DMS53 (cell line): ENCODE data around the gene PRKAG2.
"Not testable (repeated sequence)": the region's sequence is repeated elsewhere in the genome, so short reads cannot be mapped to it uniquely, and the experiment has no call there.

Experiments used
- DNase-seq: peaks from one replicate; lab custom pipeline; 2025; lab: John Stamatoyannopoulos, UW

Gene PRKAG2

DNA sequence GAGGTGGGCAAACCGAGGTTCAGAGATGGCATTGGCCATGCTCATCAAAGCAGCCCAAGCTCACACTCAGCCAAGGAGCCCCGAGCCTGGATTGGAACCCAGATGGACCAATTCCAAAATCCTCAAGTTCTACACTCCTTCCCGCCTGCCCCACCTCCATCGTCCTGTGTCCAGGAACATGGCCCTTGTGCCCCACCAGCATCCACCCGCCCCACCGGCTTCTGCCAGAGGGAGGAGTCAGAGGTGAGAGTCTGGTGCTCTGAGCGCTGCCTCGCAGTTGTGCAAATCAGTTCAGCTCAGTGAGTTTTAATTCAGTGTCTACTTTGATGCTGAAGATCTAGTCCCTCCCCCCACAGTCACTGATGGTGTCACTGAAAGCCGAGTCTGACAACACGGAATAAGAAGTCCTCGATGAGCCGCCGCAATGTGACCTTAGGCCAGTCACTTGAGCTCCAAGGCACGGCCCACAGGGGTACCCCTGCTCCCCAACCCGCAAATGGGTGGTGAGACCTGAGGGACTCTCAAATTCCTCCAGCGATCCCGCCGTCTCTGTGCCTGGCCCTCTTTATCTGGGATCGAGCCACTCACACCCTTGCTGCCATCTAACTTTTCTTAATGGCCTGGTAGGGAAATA, 26.3 kb downstream of the PRKAG2 start:
- DNase-seq, result no peak

DNA sequence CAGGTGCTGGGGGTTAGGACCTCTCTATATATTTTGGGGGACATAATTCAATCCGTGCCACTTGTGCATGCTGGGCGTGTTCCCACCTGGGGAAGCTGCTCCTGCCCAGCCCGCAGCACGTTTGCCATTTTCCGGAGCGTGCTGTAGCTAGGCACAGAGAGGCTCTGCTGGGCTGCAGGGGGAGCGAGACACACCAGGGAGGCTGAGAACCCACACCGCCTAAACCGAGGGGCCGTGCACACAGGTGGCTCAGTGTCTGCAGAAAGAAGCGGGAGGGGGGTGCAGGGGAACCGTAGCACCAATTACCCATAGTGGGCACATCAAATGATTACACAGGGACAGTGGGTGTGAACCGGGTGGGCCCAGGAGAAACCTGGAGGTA, 27.0 kb downstream of the PRKAG2 start:
- no peak for DNase-seq

DNA sequence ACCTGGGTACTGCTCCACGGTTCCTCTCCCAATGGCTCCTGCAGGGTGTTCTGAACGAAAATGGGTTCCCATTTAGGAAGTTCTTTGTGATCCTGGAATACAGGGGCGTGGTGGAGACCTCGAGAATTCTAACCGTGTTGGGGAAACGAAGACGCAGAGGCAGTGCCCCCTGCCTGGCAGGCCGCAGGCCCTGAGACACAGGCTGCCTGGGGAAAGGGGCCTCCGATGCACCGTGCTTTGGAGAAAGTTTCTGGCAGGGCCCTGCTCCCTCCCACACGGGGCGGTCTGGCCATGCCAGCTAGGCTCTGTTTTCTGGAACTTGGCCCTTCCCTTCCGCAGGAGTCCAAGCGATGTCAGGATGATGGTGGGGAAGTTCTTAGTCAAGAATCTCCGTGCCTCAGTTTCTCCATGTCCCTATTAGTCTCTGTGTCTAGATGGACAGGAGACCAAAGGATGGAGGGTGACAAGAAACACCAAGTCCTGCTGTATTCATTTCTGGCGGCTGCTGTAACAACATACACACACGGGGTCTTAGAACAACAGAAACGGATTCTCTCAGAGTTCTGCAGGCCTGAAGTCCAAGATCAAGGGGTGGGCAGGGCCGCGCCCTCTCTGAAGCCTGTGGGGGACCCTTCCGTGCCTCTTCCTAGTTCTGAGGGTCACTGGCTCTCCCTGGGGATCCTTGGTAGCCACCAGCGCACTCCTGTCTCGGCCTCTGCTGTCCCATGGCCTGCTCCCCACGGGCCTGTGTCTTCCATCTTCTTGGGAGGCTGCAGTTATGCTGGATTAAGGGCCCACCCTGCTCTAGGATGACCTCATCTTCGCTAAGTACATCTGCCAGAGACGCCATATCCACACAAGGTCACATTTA, 27.7 kb downstream of the PRKAG2 start:
- no peak for DNase-seq

DNA sequence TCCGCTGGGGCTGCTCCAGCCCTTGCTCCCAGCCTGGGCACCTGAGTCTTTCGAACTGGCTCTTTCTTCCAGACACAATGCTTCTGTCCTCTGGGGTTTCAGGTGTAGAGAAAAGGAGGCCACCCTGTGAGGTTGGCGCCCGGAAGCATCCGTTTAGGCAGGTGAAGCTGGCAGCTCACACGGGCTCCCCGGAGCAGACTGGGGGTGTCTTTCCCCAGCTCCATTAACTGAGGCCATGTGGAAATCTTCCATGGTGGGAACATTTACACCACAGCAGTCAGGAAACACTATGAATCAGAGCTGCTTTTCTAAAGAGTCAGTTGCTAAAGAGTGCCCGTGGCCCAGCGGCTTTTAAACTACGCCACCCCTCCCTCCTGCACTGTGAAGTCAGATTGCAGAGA, 29.2 kb downstream of the PRKAG2 start:
- DNase-seq, result no peak

DNA sequence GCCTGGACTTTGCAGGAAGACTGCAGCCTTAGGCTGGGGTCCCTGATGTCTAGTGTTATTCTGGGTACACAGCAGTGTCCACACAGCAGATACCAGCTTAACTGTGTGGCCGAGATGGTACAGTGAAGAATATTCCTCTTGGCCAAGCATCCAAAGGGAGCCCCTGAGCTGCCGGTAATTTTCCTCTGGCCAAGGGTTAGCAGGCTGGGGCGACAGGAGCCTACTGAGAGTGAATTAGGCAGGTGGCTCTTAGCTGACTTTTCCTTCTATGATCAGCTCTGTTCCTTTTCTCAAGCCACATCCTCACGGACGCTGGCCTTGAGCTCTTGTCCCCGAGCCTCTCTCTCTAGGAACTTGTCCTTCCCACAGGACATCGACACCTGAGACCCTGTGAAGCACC, 29.8 kb downstream of the PRKAG2 start:
- no peak for DNase-seq

DNA sequence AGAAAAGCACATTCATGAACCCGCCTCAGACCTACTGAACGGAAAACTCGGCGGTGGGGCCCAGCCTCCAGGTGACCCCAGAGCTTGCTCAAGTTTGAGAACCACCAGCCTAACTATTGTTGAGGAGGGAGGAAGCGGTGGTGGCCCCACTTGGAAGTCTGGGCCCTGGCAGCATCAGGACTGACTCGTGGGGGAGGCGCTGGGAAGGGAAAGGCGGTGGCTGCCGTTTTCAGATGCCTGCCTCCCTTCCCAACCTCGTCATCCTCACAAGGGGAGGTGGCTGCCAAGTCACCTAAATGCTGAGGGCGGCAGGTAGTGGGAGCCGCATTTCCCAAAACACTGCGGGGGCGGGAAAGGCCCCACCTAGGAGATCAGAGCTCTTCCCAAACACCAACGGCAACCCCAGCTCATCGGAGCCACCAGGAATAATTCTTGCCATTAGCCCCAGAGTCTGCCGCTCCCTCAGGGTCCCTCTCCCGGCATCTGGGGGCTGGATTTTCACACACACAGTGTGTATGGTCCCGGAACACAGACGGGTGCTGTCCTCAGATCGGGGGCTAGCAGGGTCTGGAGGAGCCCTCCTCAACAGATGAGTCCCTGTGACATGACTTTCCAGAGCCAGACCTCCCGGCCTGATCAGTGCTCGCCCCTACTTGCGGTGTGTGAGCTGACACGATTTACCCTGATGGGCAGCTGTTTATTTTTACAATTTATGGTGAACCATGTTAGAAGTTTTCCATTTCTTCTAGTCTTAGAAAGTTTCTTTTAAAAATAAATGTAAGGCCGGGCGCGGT, 31.3 kb downstream of the PRKAG2 start:
- no peak for DNase-seq

DNA sequence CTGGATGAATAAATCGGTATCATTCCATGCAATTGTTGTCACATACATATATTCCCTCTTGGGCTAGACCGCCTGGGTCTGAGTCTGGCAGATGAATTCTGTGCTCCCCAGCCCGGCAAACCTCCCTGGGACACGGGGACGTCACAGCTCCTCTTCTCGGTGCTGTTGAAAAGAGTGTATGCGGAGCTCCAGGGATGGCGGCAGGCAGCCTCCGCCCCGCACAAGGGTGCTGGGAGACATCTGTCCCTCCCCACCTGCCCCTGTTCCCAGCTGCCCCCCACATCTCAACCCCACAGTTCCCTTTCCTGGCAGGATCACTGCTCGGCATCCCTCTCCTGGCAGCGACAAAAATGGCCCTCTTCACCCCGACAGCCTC, 32.1 kb downstream of the PRKAG2 start:
- DNase-seq, result no peak

DNA sequence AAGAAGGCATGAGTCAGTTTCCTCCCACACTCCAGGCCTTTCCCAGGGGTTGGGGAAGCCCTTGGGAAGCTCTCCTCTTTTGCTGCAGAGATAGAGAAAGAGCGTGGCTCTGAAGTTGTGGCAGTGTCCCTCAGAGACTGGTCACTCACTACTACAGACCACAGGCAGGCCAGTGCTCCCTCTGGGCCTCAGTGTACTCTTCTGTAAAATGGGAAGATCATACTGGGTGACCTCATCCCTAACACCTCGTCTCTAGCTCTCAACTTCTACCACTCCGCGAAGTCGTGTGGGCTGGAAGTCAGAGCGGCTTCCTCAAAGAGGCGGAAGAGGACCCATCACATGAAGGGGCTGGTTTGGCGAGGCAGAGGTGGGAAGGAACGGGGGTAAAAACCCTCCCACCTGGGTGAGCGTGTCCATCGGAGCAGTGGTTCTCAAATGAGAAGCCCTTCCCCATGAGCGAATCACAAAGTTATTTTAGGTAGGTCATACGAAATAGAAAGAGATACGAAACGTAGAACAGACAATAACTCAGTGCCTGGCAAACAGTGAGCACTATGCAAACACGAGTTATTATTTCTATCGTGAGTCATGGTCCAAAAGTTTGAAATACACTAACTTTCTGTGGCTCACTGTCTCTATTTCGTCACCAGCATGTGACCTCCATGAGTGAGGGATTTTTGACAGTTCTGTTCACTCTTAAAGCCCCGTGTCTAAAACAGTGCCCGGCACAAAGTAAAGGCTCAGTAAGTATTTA, 32.7 kb downstream of the PRKAG2 start:
- no peak for DNase-seq

DNA sequence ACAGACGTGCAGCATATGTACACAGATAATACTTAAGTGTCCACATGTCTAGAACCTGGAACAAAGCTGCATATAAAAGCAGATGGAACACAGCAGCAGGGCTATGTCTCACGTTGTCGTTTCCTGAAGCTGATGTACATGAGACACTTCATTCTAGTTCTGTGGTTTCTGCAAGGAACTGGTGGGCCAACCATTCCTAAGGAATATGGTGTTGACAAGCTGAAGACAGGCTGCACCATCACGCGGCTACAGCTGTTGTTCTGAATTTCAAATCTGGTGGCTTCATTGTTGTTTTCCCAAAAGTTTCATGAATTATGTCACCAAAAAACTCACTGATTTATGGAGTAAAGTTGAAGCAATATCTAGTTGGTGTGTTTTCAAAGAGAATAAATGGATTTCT, 33.7 kb downstream of the PRKAG2 start:
- no peak for DNase-seq

DNA sequence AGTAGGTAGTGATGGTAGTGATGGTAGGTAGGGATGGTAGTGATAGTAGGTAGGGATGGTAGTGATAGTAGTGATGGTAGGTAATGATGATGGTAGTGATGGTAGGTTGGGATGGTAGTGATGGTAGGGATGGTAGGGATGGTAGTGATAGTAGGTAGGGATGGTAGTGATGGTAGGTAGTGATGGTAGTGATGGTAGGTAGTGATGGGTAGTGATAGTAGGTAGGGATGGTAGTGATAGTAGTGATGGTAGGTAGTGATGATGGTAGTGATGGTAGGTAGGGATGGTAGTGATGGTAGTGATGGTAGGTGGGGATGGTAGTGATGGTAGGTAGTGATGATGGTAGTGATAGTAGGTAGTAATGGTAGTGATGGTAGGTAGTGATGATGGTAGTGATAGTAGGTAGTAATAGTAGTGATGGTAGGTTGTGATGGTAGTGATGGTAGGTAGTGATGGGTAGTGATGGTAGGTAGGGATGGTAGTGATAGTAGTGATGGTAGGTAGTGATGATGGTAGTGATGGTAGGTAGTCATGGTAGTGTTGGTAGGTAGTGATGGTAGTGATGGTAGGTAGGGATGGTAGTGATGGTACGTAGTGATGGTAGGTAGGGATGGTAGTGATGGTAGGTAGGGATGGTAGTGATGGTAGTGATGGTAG, 35.4 kb downstream of the PRKAG2 start:
- not testable (repeated sequence) for DNase-seq

DNA sequence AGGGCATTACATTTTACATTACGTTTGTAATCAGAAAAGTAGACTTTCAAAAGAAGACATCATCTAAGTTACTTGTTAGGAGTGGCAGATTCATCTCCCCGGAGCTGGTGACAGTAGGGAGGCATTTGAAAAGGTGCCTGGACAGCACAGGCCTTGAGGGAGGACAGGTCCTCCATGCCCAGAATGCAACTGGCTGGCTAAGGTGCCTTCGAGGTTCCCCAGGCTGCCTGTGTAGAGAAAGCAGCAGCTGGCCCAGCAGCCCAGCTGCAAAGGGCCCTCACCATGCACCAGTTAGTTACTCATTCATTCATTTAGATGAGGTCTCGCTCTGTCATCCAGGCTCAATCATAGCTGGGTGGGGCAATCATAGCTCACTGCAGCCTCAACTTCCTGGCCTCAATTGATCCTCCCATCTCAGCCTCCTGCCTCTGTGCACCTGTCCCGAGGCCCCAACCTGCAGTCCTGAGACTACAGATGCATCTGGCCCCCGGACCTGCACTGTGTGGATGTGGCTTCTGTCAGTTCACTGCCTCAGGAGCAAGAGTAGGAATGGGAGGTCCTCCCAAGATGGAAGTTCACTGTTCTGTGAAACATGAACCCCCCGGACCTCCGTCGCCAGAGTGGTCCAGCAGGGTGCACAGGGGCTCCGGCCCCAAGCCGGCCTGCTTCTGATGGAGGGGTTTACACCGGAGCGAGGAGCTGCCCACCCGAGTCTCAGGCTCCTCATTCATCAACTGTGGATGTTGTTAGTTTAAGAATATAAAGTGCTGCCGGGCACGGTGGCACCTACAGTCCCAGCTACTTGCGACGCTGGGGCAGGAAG, 36.6 kb downstream of the PRKAG2 start:
- no peak for DNase-seq

DNA sequence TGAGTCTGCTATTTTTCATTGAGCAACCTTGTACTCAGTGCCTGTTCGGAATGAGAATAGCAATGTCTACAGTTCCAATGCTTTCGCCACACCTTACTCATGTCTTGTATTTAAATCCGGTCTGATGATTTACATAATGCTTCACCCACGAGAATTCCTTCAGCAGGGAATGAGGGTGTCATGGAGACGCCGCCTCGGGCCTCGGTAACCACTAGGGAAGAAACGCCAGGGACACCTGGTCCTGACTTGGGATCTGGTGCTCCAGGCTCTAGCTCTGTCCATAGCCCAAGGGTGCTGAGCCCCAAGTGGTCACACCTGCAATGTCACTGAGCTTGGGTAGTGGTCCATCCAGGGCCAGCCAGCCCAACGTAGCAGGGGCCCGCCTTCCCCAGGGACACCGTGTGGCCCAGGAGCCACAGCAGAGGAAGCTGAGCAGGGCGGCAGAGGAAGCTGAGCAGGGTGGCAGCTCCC, 37.4 kb downstream of the PRKAG2 start:
- DNase-seq, result no peak

DNA sequence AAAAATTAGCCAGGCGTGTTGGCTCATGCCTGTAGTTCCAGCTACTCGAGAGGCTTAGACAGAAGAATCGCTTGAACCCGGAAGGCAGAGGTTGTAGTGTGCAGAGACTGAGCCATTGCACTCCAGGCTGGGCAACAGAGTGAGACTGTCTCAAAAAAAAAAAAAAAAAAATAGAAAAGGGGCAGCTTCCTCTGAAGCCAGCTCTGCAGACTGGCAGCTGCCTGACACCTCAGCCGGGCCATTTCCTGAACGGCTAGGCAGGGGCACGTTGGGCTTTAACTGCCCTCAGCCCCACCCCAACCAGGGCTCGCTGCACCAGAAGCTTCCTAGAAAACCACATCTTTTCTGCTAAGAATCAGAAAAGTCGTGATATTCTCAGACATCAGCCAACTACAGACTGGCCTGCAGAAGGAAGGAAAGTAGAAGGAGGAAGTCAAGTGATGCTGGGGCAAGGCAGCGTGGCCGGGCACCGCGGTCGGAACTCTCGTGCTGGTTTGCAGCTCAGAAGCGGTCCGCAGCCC, 38.0 kb downstream of the PRKAG2 start:
- DNase-seq, result peak; percentile 36

DNA sequence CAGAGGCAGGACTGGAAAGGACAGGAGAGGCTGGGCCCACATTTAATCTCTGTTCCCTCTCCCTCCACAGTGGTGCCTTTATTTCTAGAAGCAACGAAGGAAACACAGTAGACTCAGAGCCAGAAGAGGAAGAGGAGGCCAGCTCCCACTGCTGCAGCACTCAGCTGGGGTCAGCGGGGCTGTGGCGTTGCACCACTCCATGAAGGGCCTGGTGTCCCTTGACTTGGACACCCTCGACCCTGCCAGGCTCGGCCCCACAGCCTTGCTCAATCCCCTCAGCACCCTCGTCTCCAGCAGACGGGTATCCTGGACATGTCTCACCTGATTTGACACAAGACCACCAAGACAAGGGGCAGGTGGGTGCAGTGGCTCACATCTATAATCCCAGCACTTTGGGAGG, 38.8 kb downstream of the PRKAG2 start:
- DNase-seq, result no peak

DNA sequence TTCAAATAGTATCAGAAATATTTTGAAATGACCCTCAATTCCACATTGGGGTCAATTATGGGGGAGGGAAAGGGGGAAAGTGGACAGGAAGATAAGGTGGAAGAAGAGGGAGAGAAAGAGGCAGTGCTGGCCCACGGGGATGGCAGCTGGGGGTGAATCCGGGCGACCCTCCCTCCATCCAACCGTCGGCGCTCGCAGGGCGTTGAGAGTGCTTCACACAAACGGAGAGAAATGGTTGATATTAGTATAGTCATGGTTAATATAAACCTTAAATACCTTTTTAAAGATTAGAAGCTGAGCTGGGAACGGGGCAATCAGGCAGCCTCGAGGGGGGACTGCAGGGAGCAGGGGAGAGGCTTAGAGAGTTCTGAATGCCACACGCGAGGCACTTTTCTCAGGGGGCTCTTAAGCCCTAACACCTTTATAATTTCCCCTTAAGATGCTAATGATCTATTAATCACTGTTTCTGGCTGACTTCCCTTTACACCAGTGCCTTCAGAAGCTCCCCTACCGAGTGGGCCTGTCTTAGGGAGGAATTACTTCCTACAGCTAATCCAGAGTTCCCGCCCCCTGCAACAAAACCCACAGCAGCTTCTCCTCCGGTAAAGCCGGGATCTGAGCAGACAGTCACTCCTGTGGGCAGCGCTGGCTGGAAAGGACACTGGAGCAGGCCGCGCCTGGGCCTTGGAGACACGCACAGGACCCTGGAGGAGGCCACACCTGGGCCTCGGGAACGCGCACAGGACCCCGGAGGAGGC, 39.5 kb downstream of the PRKAG2 start:
- no peak for DNase-seq

DNA sequence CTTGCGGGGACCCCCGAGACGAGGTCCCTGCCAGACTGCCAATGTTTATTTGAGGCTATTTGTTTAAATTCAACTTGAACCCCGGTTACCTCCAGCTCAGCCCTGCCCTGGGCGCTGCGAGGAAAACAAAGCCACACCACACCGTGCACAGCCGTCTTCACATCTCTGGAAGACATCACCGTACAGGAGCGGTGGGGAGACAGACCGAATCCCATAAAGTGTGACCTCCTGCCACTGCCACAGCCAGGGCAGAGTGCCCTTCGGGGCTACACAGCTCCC, 40.0 kb downstream of the PRKAG2 start:
- no peak for DNase-seq

DNA sequence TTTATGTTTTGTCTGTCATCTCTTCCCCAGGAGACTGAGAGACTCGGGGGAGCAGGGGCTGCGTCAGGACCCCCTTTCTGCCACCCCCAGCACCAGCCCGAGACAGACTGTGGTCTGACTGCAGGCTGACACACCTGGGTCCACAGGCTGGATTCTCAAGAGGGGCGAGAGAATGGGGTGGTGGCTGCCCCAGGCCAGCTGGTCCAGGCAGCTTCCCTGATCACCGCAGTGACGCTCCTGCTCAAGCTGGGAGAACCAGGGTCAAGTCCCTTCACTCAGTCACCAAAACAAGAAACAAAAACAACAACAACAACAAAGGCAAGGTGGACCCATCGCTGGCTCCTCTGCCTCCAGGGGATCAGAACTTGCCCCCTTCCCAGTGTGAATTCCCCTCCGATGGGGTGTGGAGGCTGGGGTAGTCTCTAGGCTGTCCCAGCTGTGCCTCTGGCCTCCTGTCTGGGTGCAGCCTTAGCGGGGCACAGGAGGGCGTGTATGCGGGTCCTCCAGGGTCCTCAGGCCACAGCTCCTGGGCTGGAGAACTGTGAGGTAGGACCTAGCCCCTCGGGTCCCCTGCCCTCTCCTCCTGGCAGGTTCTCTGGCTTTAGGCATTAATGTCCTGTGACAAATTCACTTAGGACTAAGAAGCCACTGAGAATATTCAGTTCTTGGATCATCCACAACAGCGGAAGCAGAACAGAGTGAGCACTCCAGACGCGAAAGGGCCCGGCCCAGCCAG, 40.6 kb downstream of the PRKAG2 start:
- no peak for DNase-seq

DNA sequence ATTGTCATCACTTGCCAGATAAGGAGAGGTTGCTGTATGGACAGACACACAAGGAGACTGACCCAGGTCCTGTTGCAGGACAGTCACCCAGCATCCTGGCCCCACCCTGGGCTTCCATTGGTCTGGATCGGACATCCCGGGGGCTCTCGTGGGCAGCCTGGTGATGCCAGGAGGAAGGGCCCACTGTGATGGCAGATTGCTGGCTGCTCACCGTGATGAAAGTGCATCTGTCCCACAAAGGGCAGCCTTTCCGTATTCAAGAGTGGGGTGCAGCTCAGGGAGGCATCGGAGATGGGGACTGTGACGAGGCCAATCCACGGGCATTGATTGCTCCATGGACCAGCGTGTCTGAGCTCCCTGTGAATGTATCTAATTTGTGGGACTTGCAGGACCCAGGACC, 41.3 kb downstream of the PRKAG2 start:
- DNase-seq, result no peak
